Medulla oblongata (tissue), 1 donor: ENCODE data around the gene ELFN2.
"Not testable (repeated sequence)": the region's sequence is repeated elsewhere in the genome, so short reads cannot be mapped to it uniquely, and the experiment has no call there.

Experiments
- DNase-seq: peaks from one replicate; pipeline ENCODE4 v3.0.0-alpha.2; 2015; ENCODE audit errors: extremely low spot score

Gene ELFN2

GRCh38 chr22:37410174-37411055 is 16.9 kb downstream of the ELFN2 start:
- peak; percentile 30 for DNase-seq

- DNase-seq = no peak
Observed at GRCh38 chr22:37409459-37410050, 17.7 kb downstream of the ELFN2 start.

GRCh38 chr22:37409031-37409430 is 18.2 kb downstream of the ELFN2 start:
- no peak for DNase-seq

- DNase-seq = no peak
Observed at GRCh38 chr22:37407856-37408255, 19.4 kb downstream of the ELFN2 start.

- no peak for DNase-seq
Observed at GRCh38 chr22:37406441-37407235, 20.6 kb downstream of the ELFN2 start.

- DNase-seq = no peak
Observed at GRCh38 chr22:37404091-37404490, 23.2 kb downstream of the ELFN2 start.

GRCh38 chr22:37403267-37403960 is 23.9 kb downstream of the ELFN2 start:
- no peak for DNase-seq

- DNase-seq = no peak
Observed at GRCh38 chr22:37402184-37402506, 25.1 kb downstream of the ELFN2 start.

- DNase-seq = peak; percentile 35
Observed at GRCh38 chr22:37401401-37402183, 25.7 kb downstream of the ELFN2 start.

GRCh38 chr22:37400719-37401118 is 26.6 kb downstream of the ELFN2 start:
- DNase-seq = no peak

GRCh38 chr22:37399457-37399856 is 27.8 kb downstream of the ELFN2 start:
- DNase-seq = not testable (repeated sequence)

GRCh38 chr22:37397226-37397625 is 30.1 kb downstream of the ELFN2 start:
- DNase-seq = no peak

- DNase-seq = no peak
Observed at GRCh38 chr22:37396488-37397084, 30.7 kb downstream of the ELFN2 start.

- DNase-seq = no peak
Observed at GRCh38 chr22:37394341-37394740, 32.9 kb downstream of the ELFN2 start.

- no peak for DNase-seq
Observed at GRCh38 chr22:37393746-37394145, 33.5 kb downstream of the ELFN2 start.

- DNase-seq = no peak
Observed at GRCh38 chr22:37392721-37393328, 34.5 kb downstream of the ELFN2 start.

- DNase-seq = no peak
Observed at GRCh38 chr22:37391702-37392101, 35.6 kb downstream of the ELFN2 start.

GRCh38 chr22:37390075-37390474 is 37.2 kb downstream of the ELFN2 start:
- DNase-seq = no peak

- no peak for DNase-seq
Observed at GRCh38 chr22:37388538-37388937, 38.7 kb downstream of the ELFN2 start.

- no peak for DNase-seq
Observed at GRCh38 chr22:37387793-37388192, 39.5 kb downstream of the ELFN2 start.
